B cell (primary cell): Measurements from ENCODE around the gene ENTHD1. TPM values are rescaled to one million over a fixed set of nuclear protein-coding genes. Genes with fewer than 3 reads are reported as not detected.

Source experiments
- ATAC-seq: fragments of 200-7000 bp; cut with Tn5 transposase; one replicate; pipeline ENCODE4 v1.10.0; 2021; ENCODE audit warnings: low read depth, mild to moderate bottlenecking, moderate number of reproducible peaks, moderate library complexity
- CTCF ChIA-PET: fragments of 350-600 bp; sonication (Branson Sonifier 250); formaldehyde crosslinking; loops from one replicate; lab custom pipeline; 2021; ENCODE audit warnings: antibody characterized with exemption, inconsistent platforms; lab: Charles Lee
- POLR2A ChIA-PET: fragments of 350-600 bp; sonication (Branson Sonifier 250); formaldehyde crosslinking; loops from one replicate; lab custom pipeline; 2021; ENCODE audit warnings: antibody characterized with exemption; lab: Charles Lee
- DNase-seq: peaks from one replicate; pipeline ENCODE4 v3.0.0; 2013
- H2AFZ ChIP-seq: 2 replicates; pipeline ENCODE4 v1.6.1; 2012; ENCODE audit warnings: mild to moderate bottlenecking, low read depth, low read length; ENCODE audit not compliant: insufficient read depth, poor library complexity, severe bottlenecking
- H3K27ac ChIP-seq, 2 donors: 1 replicate in 1 of 2; 2 replicates in 1 of 2; pipeline ENCODE4 v1.5.1; 2012 to 2013; ENCODE audit warnings: low read length in 2 of 2, mild to moderate bottlenecking in 2 of 2, moderate library complexity in 1 of 2
- H3K27me3 ChIP-seq, 4 experiments: fragments of 200-600 bp in 1 of 4; sonication (generic) in 1 of 4; replicated peaks in 1 of 4; 1 replicate in 2 of 4; 2 replicates in 2 of 4; pipeline versions ENCODE4 v1.6.1 to v1.7.0; 2013 to 2016; ENCODE audit warnings: low read length in 3 of 4, mild to moderate bottlenecking in 2 of 4, mixed read lengths in 1 of 4, moderate library complexity in 1 of 4; ENCODE audit not compliant: insufficient read depth in 4 of 4, control insufficient read depth in 3 of 4; ENCODE audit errors: control extremely low read depth in 1 of 4
- H3K36me3 ChIP-seq, 2 experiments: replicated peaks in 1 of 2; 1 replicate in 1 of 2; 2 replicates in 1 of 2; pipeline versions ENCODE4 v1.6.1 to v1.7.1; 2013; ENCODE audit warnings: low read length in 1 of 2; ENCODE audit not compliant: insufficient read depth in 2 of 2, control insufficient read depth in 1 of 2; ENCODE audit errors: control extremely low read depth in 1 of 2, extremely low read depth in 1 of 2
- H3K4me1 ChIP-seq, 2 donors: fragments of 200-600 bp in 1 of 2; sonication (generic) in 1 of 2; 1 replicate in 1 of 2; 2 replicates in 1 of 2; pipeline versions ENCODE4 v1.5.1 to v1.6.1; 2013 to 2017; ENCODE audit warnings: low read length in 2 of 2; ENCODE audit not compliant: control insufficient read depth in 2 of 2, insufficient read depth in 2 of 2
- H3K4me2 ChIP-seq: replicated peaks from 2 replicates; pipeline ENCODE3; 2012; ENCODE audit warnings: mild to moderate bottlenecking, low read depth, low read length; ENCODE audit not compliant: poor library complexity, severe bottlenecking
- H3K4me3 ChIP-seq, 5 experiments: fragments of 200-600 bp in 1 of 5; sonication (generic) in 1 of 5; 1 replicate in 3 of 5; 2 replicates in 2 of 5; pipeline versions ENCODE4 v1.5.1 to v1.7.0; 2011 to 2016; ENCODE audit warnings: low read length in 4 of 5, mild to moderate bottlenecking in 4 of 5, low read depth in 2 of 5, control low read depth in 1 of 5, moderate library complexity in 1 of 5; ENCODE audit not compliant: insufficient read depth in 1 of 5; ENCODE audit errors: control extremely low read depth in 1 of 5, extremely low read depth in 1 of 5
- H3K79me2 ChIP-seq: fragments of 200-600 bp; sonication (generic); one replicate; pipeline ENCODE4 v1.6.0; 2016; ENCODE audit warnings: low read length; ENCODE audit not compliant: control insufficient read depth, insufficient read depth
- H3K9ac ChIP-seq: fragments of 200-600 bp; sonication (generic); 2 replicates; pipeline ENCODE4 v1.6.1; 2017; ENCODE audit warnings: mild to moderate bottlenecking, low read length, moderate library complexity
- H3K9me3 ChIP-seq, 3 donors: one replicate each; pipeline versions ENCODE4 v1.6.1 to v1.7.1; 2013; ENCODE audit warnings: low read length in 2 of 3; ENCODE audit not compliant: control insufficient read depth in 2 of 3, insufficient read depth in 1 of 3; ENCODE audit errors: control extremely low read depth in 1 of 3
- H4K20me1 ChIP-seq: 2 replicates; pipeline ENCODE4 v1.6.0; 2012; ENCODE audit warnings: mild to moderate bottlenecking, low read length; ENCODE audit not compliant: insufficient read depth, control insufficient read depth, poor library complexity, severe bottlenecking
- H3K27ac Mint-ChIP-seq: one replicate; pipeline ENCODE4 v1.8.0; 2021; ENCODE audit warnings: mixed read lengths
- H3K27me3 Mint-ChIP-seq: one replicate; pipeline ENCODE4 v1.8.0; 2021; ENCODE audit warnings: mixed read lengths
- H3K4me1 Mint-ChIP-seq: one replicate; pipeline ENCODE4 v1.8.0; 2021; ENCODE audit warnings: mixed read lengths
- H3K4me3 Mint-ChIP-seq: one replicate; pipeline ENCODE4 v1.8.0; 2021; ENCODE audit warnings: mixed read lengths
- H3K9me3 Mint-ChIP-seq: one replicate; pipeline ENCODE4 v1.8.0; 2022; ENCODE audit warnings: mixed read lengths; ENCODE audit not compliant: insufficient read depth
- CTCF ChIP-seq: fragments of 200-600 bp; IDR thresholded peaks from one replicate; pipeline ENCODE4 v1.8.0; 2022; ENCODE audit warnings: antibody characterized with exemption, mild to moderate bottlenecking
- EZH2 ChIP-seq: IDR thresholded peaks from 2 replicates; pipeline ENCODE4 v1.6.1; 2012; ENCODE audit warnings: borderline replicate concordance, low read depth, mild to moderate bottlenecking, moderate library complexity, low read length; ENCODE audit not compliant: insufficient read depth, poor library complexity, severe bottlenecking
- WGBS: methylation state at CpG from one replicate; pipeline ENCODE4 v1.1.5; 2013; ENCODE audit warnings: missing lambda C conversion rate; ENCODE audit not compliant: insufficient coverage; 5-methylcytosine and 5-hydroxymethylcytosine counted together
- intact Hi-C: fragments of 100-400 bp; cut with micrococcal nuclease; formaldehyde crosslinking; loops from one replicate; pipeline ENCODE4 v1.10.0; 2022
- polyA plus RNA-seq: library from polyadenylated mRNA; depleted of rRNA; stranded (reverse); fragments of >200 nt; gene quantifications from 2 replicates; pipeline ENCODE4 v1.2.3, GENCODE V29; 2012
- total RNA-seq, 2 donors: library from RNA; stranded (reverse); fragments of 120-200 nt in 1 of 2; gene quantifications; 1 replicate in 1 of 2; 2 replicates in 1 of 2; pipeline versions ENCODE4 v1.2.3 to v1.2.4, GENCODE V29; 2013 to 2022

ENTHD1 gene
- total and polyA plus RNA-seq, 2 donors (not counting 1 experiment from before 2014, with no cell fraction given) = not detected

DNA sequence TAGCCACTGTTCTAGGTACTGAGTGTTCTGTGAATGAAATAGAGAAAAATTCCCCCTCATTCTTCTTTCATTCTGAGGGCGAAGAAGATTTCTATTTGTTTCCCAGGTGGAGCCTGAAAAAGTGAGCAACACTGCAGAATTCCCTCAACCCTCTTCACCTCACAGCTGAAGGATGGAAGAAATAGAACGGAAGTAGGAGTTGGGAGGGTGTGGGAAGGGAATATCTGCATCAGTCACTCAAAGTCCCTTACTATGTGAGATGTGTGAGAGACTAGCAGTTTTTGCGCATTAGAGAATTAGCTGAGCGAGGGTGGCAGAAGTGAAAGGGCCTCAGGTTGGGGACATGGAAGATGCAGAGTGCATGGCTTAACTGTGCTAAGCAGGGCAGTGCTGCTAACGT lies 88.4 kb downstream of the ENTHD1 start:
- CTCF ChIA-PET = no interaction called here
- ATAC-seq = no peak
- H3K9me3 ChIP-seq = no peaks in the 10 kb centered on the region

DNA sequence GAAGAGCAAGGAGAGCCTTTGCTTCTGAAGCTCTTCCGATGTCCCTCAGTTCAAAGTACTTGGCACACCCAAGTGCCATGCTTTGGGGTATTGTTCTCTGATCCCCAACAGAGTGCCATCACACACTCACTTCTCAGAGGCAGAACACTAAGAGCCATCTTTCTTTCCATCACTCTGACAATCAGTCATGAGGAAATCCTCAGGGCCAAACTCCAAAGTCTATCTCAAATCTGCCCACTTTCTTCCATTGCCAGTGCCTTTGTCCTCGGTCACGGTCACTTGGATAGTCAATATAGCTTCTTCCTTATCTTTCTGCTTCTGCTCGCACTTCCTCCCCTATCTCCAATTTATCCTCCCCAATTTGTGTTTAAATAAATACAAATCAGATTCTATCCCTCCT lies 90.9 kb downstream of the ENTHD1 start:
- WGBS = 92% methylated on average over 4 of the region's 4 CpGs
- Mint-ChIP-seq H3K27ac (no peak overlapping the region), H3K27me3 (peaks cover 32% of the 10 kb centered on the region), H3K9me3 (peaks cover 7% of the 10 kb centered on the region), H3K4me1 (peaks cover 17% of the 10 kb centered on the region), H3K4me3 (no peak overlapping the region)
- ChIA-PET POLR2A (no interaction called here), CTCF (no interaction called here)
- H3K36me3 ChIP-seq = no peaks in the 10 kb centered on the region
- ATAC-seq = no peak
- TF ChIP-seq EZH2 (no peak), CTCF (no peak)
- no peak overlapping the region for H2AFZ ChIP-seq
- peaks cover 0 to 8% (median 0%) of the 10 kb centered on the region in 4 experiments for H3K27me3 ChIP-seq
- no peak overlapping the region for H3K4me3 ChIP-seq
- intact Hi-C loops = no loop called here
- H3K4me1 ChIP-seq = peaks cover 8 to 11% of the 10 kb centered on the region in 2 donors
- no peaks in the 10 kb centered on the region for H3K79me2 ChIP-seq
- no peak overlapping the region for H3K4me2 ChIP-seq
- no peaks in the 10 kb centered on the region for H4K20me1 ChIP-seq
- H3K9me3 ChIP-seq = peaks cover under 1 to 20% (median 13%) of the 10 kb centered on the region in 3 donors
- no peak for DNase-seq
- no peak overlapping the region for H3K9ac ChIP-seq
- no peak overlapping the region for H3K27ac ChIP-seq

More for the DNA sequence above, 88.4 kb downstream of the ENTHD1 start:
- Histone ChIP-seq H3K36me3 (no peaks in the 10 kb centered on the region), H3K4me3 (no peak overlapping the region), H4K20me1 (no peaks in the 10 kb centered on the region), H2AFZ (no peak overlapping the region), H3K9ac (no peak overlapping the region), H3K27me3 (peaks cover 0 to 13% (median 0%) of the 10 kb centered on the region in 4 experiments), H3K4me2 (no peak overlapping the region), H3K27ac (no peak overlapping the region), H3K79me2 (no peaks in the 10 kb centered on the region), H3K4me1 (peaks cover 8 to 11% of the 10 kb centered on the region in 2 donors)
- POLR2A ChIA-PET = no interaction called here
- intact Hi-C loops = no loop called here
- Mint-ChIP-seq H3K27me3 (peaks cover 35% of the 10 kb centered on the region), H3K4me3 (no peak overlapping the region), H3K9me3 (peaks cover 3% of the 10 kb centered on the region), H3K4me1 (peaks cover 17% of the 10 kb centered on the region), H3K27ac (no peak overlapping the region)
- DNase-seq = no peak
- no peak for TF ChIP-seq EZH2
- TF ChIP-seq CTCF = no peak
- 95% methylated on average over 3 of the region's 5 CpGs for WGBS
